ENCODE data around the gene AK1. TPM values are rescaled to one million over a fixed set of nuclear protein-coding genes. Genes with fewer than 3 reads are reported as not detected.

Gene AK1
- total and polyA plus RNA-seq, 2 of the 13 experiments (the other 11 are each of a cell fraction or from before 2014, with no cell fraction given), result 19.1 to 32.8 TPM

GRCh38 chr9:127876026-127876763, 1.3 kb downstream of the AK1 start:
- FAIRE-seq (no peak), ATAC-seq (peak; percentile 11), DNase-seq (ENCODE audit: low spot score) (no peak)
- 50% methylated on average over 6 of the region's 14 CpGs for WGBS (ENCODE audit: low lambda C conversion rate)
- intact Hi-C loops (cut with micrococcal nuclease; ENCODE audit: unreplicated experiment), result no loop called here
- no peaks in the 10 kb centered on the region; a peak in 1 of 5 replicates for H3K36me3 ChIP-seq (replicated peaks in 1 of 2; ENCODE audit: control insufficient read depth in 1 of 2, insufficient read depth in 2 of 2, low read length in 2 of 2)
- no TSS peak for BruUV-seq (replicated peaks)
- no peaks in the 10 kb centered on the region for H3K9me3 ChIP-seq (ENCODE audit: low read length)
- H3K4me2 ChIP-seq (ENCODE audit: low read depth, low read length), result peak overlapping the region; percentile 87
- CTCF ChIA-PET (ENCODE audit: low intra/inter-chr PET ratio, low total read pairs), result no interaction called here
- peaks cover 34% of the 10 kb centered on the region for H3K4me1 ChIP-seq (ENCODE audit: insufficient read depth, low read length)
- H3K4me3 ChIP-seq (replicated peaks in 1 of 3; ENCODE audit: insufficient read depth in 1 of 3, low read depth in 2 of 3, low read length in 3 of 3), result peak overlapping the region; percentile 67 to 82 (median 69); a peak in 5 of 6 replicates
- no peak overlapping the region for H2AFZ ChIP-seq (ENCODE audit: low read length)
- POLR2A ChIA-PET, result interaction anchor here (2.1 to 2.3 kb wide), 2 partner anchors 21 to 41 kb away, joined by 6 to 11 read pairs; partner anchors contain the start of gene ST6GALNAC4
- H3K27me3 ChIP-seq (ENCODE audit: control insufficient read depth in 1 of 2, insufficient read depth in 2 of 2, low read length in 2 of 2), result no peaks in the 10 kb centered on the region
- H3K79me2 ChIP-seq (ENCODE audit: insufficient read depth, low read length), result no peaks in the 10 kb centered on the region
- in situ Hi-C loops (cut with HindIII; ENCODE audit: extremely low pct_ligation_motif_present, low pct_unique_long_range_greater_than_20kb), result no loop called here
- H3K9ac ChIP-seq (ENCODE audit: insufficient read depth, low read depth, low read length), result no peak overlapping the region
- no peaks in the 10 kb centered on the region for H4K20me1 ChIP-seq (ENCODE audit: insufficient read depth, low read length)
- no peak overlapping the region for H3K27ac ChIP-seq (ENCODE audit: extremely low read length, insufficient read depth, low read length)
- TF ChIP-seq ZMAT3 (CRISPR knock-in tag; conservative IDR thresholded peaks at IDR 0.05) (no peak), AGO2 (optimal IDR thresholded peaks at IDR 0.05; ENCODE audit: low read depth, low read length) (peak; percentile 13), MAFK (conservative IDR thresholded peaks at IDR 0.05 in 1 of 2, IDR thresholded peaks at IDR 0.05 in 1 of 2; ENCODE audit: low read length in 2 of 2) (no peak), SMARCC2 (IDR thresholded peaks at IDR 0.05) (no peak), TRIM24 (CRISPR knock-in tag; IDR thresholded peaks at IDR 0.05) (no peak), ZBTB10 (CRISPR knock-in tag; IDR thresholded peaks at IDR 0.05; ENCODE audit: borderline replicate concordance) (no peak), HOMEZ (CRISPR knock-in tag; IDR thresholded peaks at IDR 0.05; ENCODE audit: low read depth) (no peak), TAF1 (CRISPR knock-in tag; IDR thresholded peaks at IDR 0.05) (no peak), KLF16 (CRISPR knock-in tag; IDR thresholded peaks at IDR 0.05) (no peak), ZNF10 (CRISPR knock-in tag; IDR thresholded peaks at IDR 0.05; ENCODE audit: borderline replicate concordance, low read depth) (no peak), FOXC1 (CRISPR knock-in tag; IDR thresholded peaks at IDR 0.05; ENCODE audit: borderline replicate concordance) (no peak)
- TF ChIP-seq, protein P1, sequence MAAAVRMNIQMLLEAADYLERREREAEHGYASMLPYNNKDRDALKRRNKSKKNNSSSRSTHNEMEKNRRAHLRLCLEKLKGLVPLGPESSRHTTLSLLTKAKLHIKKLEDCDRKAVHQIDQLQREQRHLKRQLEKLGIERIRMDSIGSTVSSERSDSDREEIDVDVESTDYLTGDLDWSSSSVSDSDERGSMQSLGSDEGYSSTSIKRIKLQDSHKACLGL (CRISPR knock-in tag; IDR thresholded peaks at IDR 0.05), result 0 out of 2 replicates have a peak, but pooled peaks have one; percentile 39
- TF ChIP-seq, protein P2, sequence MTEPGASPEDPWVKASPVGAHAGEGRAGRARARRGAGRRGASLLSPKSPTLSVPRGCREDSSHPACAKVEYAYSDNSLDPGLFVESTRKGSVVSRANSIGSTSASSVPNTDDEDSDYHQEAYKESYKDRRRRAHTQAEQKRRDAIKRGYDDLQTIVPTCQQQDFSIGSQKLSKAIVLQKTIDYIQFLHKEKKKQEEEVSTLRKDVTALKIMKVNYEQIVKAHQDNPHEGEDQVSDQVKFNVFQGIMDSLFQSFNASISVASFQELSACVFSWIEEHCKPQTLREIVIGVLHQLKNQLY (CRISPR knock-in tag; IDR thresholded peaks at IDR 0.05), result no peak
- TF ChIP-seq, protein P3, sequence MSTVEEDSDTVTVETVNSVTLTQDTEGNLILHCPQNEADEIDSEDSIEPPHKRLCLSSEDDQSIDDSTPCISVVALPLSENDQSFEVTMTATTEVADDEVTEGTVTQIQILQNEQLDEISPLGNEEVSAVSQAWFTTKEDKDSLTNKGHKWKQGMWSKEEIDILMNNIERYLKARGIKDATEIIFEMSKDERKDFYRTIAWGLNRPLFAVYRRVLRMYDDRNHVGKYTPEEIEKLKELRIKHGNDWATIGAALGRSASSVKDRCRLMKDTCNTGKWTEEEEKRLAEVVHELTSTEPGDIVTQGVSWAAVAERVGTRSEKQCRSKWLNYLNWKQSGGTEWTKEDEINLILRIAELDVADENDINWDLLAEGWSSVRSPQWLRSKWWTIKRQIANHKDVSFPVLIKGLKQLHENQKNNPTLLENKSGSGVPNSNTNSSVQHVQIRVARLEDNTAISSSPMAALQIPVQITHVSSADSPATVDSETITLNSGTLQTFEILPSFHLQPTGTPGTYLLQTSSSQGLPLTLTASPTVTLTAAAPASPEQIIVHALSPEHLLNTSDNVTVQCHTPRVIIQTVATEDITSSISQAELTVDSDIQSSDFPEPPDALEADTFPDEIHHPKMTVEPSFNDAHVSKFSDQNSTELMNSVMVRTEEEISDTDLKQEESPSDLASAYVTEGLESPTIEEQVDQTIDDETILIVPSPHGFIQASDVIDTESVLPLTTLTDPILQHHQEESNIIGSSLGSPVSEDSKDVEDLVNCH (CRISPR knock-in tag; IDR thresholded peaks at IDR 0.05), result no peak

All from HepG2 (cell line).